Gastroesophageal sphincter (tissue), 4 donors: ENCODE data around the gene ARHGEF38. TPM values are rescaled to one million over a fixed set of nuclear protein-coding genes. Genes with fewer than 3 reads are reported as not detected.

Experiments used
- ATAC-seq: fragments of 150-250 bp; one replicate; pipeline ENCODE4 v1.9.1; 2016; ENCODE audit warnings: mild to moderate bottlenecking, moderate library complexity
- H3K27ac ChIP-seq, 4 donors: fragments of 200-600 bp; sonication (generic) in 3 of 4; 1 replicate in 3 of 4; 2 replicates in 1 of 4; pipeline ENCODE4 v1.5.1; 2016 to 2019
- H3K27me3 ChIP-seq: fragments of 200-600 bp; sonication (generic); one replicate; pipeline ENCODE4 v1.5.1; 2019
- H3K36me3 ChIP-seq, 2 donors: fragments of 200-600 bp; sonication (generic); one replicate each; pipeline ENCODE4 v1.5.1; 2019; ENCODE audit warnings: control low read depth in 1 of 2
- H3K4me1 ChIP-seq, 3 donors: fragments of 200-600 bp; sonication (generic); 1 replicate in 2 of 3; 2 replicates in 1 of 3; pipeline ENCODE4 v1.5.1; 2016 to 2019; ENCODE audit warnings: control low read depth in 2 of 3
- H3K4me3 ChIP-seq, 2 donors: fragments of 200-600 bp; sonication (generic); one replicate each; pipeline ENCODE4 v1.5.1; 2019; ENCODE audit warnings: mild to moderate bottlenecking in 1 of 2, moderate library complexity in 1 of 2
- H3K9me3 ChIP-seq, 3 donors: fragments of 200-600 bp; sonication (generic); one replicate each; pipeline ENCODE4 v1.5.1; 2017 to 2019; ENCODE audit warnings: control low read depth in 2 of 3
- CTCF ChIP-seq, 4 experiments: fragments of 200-600 bp in 2 of 4; fragments of 450-650 bp in 2 of 4; sonication (generic) in 1 of 4; IDR thresholded peaks; one replicate each; pipeline ENCODE4 v1.5.1; 2017 to 2019; ENCODE audit warnings: antibody characterized with exemption in 4 of 4, mild to moderate bottlenecking in 2 of 4, moderate library complexity in 2 of 4
- EP300 ChIP-seq: sonication (generic); formaldehyde crosslinking; IDR thresholded peaks from one replicate; pipeline ENCODE4 v1.6.1; 2017; ENCODE audit warnings: antibody characterized with exemption, mild to moderate bottlenecking
- POLR2A ChIP-seq, 2 donors: fragments of 450-650 bp; IDR thresholded peaks; one replicate each; pipeline ENCODE4 v1.6.1; 2017; ENCODE audit warnings: antibody characterized with exemption in 2 of 2, mild to moderate bottlenecking in 2 of 2, moderate library complexity in 1 of 2
- POLR2AphosphoS5 ChIP-seq: sonication (generic); formaldehyde crosslinking; IDR thresholded peaks from one replicate; pipeline ENCODE4 v1.6.1; 2017; ENCODE audit warnings: antibody characterized with exemption
- WGBS, 2 donors: methylation state at CpG; one replicate each; pipeline ENCODE4 v1.1.5; 2018; ENCODE audit warnings: low coverage in 1 of 2; 5-methylcytosine and 5-hydroxymethylcytosine counted together
- total RNA-seq, 4 donors: library from RNA; depleted of rRNA; stranded (reverse); fragments of >200 nt; gene quantifications; one replicate each; pipeline ENCODE4 v1.1.0, GENCODE V29; 2016

Gene ARHGEF38
- total RNA-seq, 4 donors from 2014 or later, result 0.25 TPM; not detected in 3

GRCh38 chr4:105708181-105709080, 156.0 kb downstream of the ARHGEF38 start, which contains the start of the genes GSTCD and INTS12:
GSTCD (plus strand) TSS chr4:105708784; CDS start chr4:105717614, 8,830 bp downstream.
INTS12 (minus strand) TSS chr4:105708689; CDS start chr4:105700005, 8,684 bp downstream.
- ATAC-seq, result peak; percentile 97
- peak within 1 kb of the TSS; percentile 76 to 95 (median 94) for H3K27ac ChIP-seq

GRCh38 chr4:105709081-105709450, 156.6 kb downstream of the ARHGEF38 start:
- Histone ChIP-seq H3K27me3 (no peaks in the 10 kb centered on the region), H3K9me3 (no peaks in the 10 kb centered on the region), H3K27ac (peak overlapping the region; percentile 76 to 95 (median 94)), H3K36me3 (no peaks in the 10 kb centered on the region), H3K4me3 (peak overlapping the region; percentile 90 to 96), H3K4me1 (peaks cover 10 to 59% (median 13%) of the 10 kb centered on the region in 3 donors)
- TF ChIP-seq CTCF (IDR thresholded peaks at IDR 0.05) (no peak), POLR2A (IDR thresholded peaks at IDR 0.05) (no peak), POLR2AphosphoS5 (no peak), EP300 (no peak)
- WGBS, 2 donors, result 0% methylated on average over 1 to 5 of the region's 11 CpGs
- peak; percentile 32 for ATAC-seq

More at GRCh38 chr4:105708181-105709080, 156.0 kb downstream of the ARHGEF38 start, which contains the start of the genes GSTCD and INTS12:
- WGBS, 2 donors, result 0 to 1% methylated on average over 9 to 24 of the region's 63 CpGs
- no peaks in the 10 kb centered on the region for H3K36me3 ChIP-seq
- peaks cover 10 to 60% (median 13%) of the 10 kb centered on the region in 3 donors for H3K4me1 ChIP-seq
- TF ChIP-seq EP300 (no peak), CTCF (IDR thresholded peaks at IDR 0.05) (no peak), POLR2AphosphoS5 (peak; percentile 91), POLR2A (IDR thresholded peaks at IDR 0.05) (peak; percentile 52 to 61)
- no peaks in the 10 kb centered on the region for H3K9me3 ChIP-seq
- peak within 1 kb of the TSS; percentile 90 to 96 for H3K4me3 ChIP-seq
- H3K27me3 ChIP-seq, result no peaks in the 10 kb centered on the region

GRCh38 chr4:105710012-105710600, 157.7 kb downstream of the ARHGEF38 start:
- WGBS, 2 donors, result 42 to 63% methylated on average over 2 to 9 of the region's 16 CpGs
- H3K27me3 ChIP-seq, result no peaks in the 10 kb centered on the region
- no peak for TF ChIP-seq EP300
- TF ChIP-seq POLR2A (IDR thresholded peaks at IDR 0.05), result no peak
- no peak for TF ChIP-seq CTCF (IDR thresholded peaks at IDR 0.05)
- TF ChIP-seq POLR2AphosphoS5, result no peak
- peaks cover 10 to 62% (median 13%) of the 10 kb centered on the region in 3 donors for H3K4me1 ChIP-seq
- no peak for ATAC-seq
- no peak overlapping the region for H3K4me3 ChIP-seq
- H3K36me3 ChIP-seq, result no peaks in the 10 kb centered on the region
- H3K27ac ChIP-seq, result no peak overlapping the region
- H3K9me3 ChIP-seq, result no peaks in the 10 kb centered on the region

GRCh38 chr4:105710678-105711077, 158.3 kb downstream of the ARHGEF38 start:
- Histone ChIP-seq H3K4me3 (no peak overlapping the region), H3K4me1 (peaks cover 10 to 60% (median 13%) of the 10 kb centered on the region in 3 donors), H3K9me3 (no peaks in the 10 kb centered on the region), H3K36me3 (no peaks in the 10 kb centered on the region), H3K27ac (no peak overlapping the region), H3K27me3 (no peaks in the 10 kb centered on the region)
- no peak for ATAC-seq
- WGBS, 2 donors, result 65 to 71% methylated on average over 6 of the region's 6 CpGs
- TF ChIP-seq EP300 (no peak), POLR2AphosphoS5 (no peak), POLR2A (IDR thresholded peaks at IDR 0.05) (no peak), CTCF (IDR thresholded peaks at IDR 0.05) (no peak)
